Thymus (tissue), 14 donors: ENCODE data around the gene PRCC. TPM values are rescaled to one million over a fixed set of nuclear protein-coding genes. Genes with fewer than 3 reads are reported as not detected.

Experiments used
- DNase-seq, 9 donors: peaks; one replicate each; pipeline ENCODE4 v3.0.0-alpha.2; 2013; ENCODE audit warnings: low spot score in 9 of 9, low read depth in 6 of 9, missing footprints in 1 of 9
- H3K27ac ChIP-seq, 2 donors: one replicate each; pipeline ENCODE4 v1.5.1; 2013; ENCODE audit warnings: control low read depth in 1 of 2, low read depth in 1 of 2, low read length in 1 of 2, mild to moderate bottlenecking in 1 of 2, moderate library complexity in 1 of 2
- H3K27me3 ChIP-seq, 2 donors: one replicate each; pipeline ENCODE4 v1.5.1; 2013; ENCODE audit warnings: low read length in 1 of 2; ENCODE audit not compliant: control insufficient read depth in 2 of 2, insufficient read depth in 1 of 2
- H3K36me3 ChIP-seq, 2 donors: one replicate each; pipeline ENCODE4 v1.5.1; 2013; ENCODE audit warnings: low read length in 1 of 2, mild to moderate bottlenecking in 1 of 2, moderate library complexity in 1 of 2; ENCODE audit not compliant: control insufficient read depth in 2 of 2, insufficient read depth in 2 of 2
- H3K4me1 ChIP-seq, 2 donors: one replicate each; pipeline ENCODE4 v1.5.1; 2013; ENCODE audit warnings: low read length in 2 of 2; ENCODE audit not compliant: control insufficient read depth in 2 of 2, insufficient read depth in 2 of 2
- H3K4me3 ChIP-seq, 2 donors: one replicate each; pipeline ENCODE4 v1.5.1; 2013; ENCODE audit warnings: low read length in 2 of 2, control low read depth in 1 of 2, mild to moderate bottlenecking in 1 of 2
- H3K9me3 ChIP-seq, 2 donors: one replicate each; pipeline ENCODE4 v1.5.1; 2013; ENCODE audit warnings: low read length in 1 of 2, mild to moderate bottlenecking in 1 of 2; ENCODE audit not compliant: control insufficient read depth in 2 of 2, insufficient read depth in 1 of 2
- WGBS: extraction: QIAGEN DNeasy Blood & Tissue Kit; methylation state at CpG from one replicate; pipeline ENCODE4 v1.1.7; 2013; 5-methylcytosine and 5-hydroxymethylcytosine counted together
- long read RNA-seq, 10 donors: transcript quantifications; one replicate each; lab custom pipeline, GENCODE V29; 2026
- polyA plus RNA-seq: library from polyadenylated mRNA; stranded (reverse); fragments of 200-250 nt; gene quantifications from one replicate; pipeline ENCODE4 v1.2.3, GENCODE V29; 2013
- total RNA-seq: library from RNA; stranded (reverse); fragments of 120-200 nt; gene quantifications from one replicate; pipeline ENCODE4 v1.2.4, GENCODE V29; 2013
- donor health status: healthy.

The PRCC gene
- 29.1 TPM for total RNA-seq
- polyA plus RNA-seq: 72.9 TPM
- long read RNA-seq, donor 1, partial matches to known transcripts: 0 of 1 reads
- long read RNA-seq, donor 1, other reads (novel, unspliced or antisense): 0 of 1 reads
- long read RNA-seq, donor 2, transcript PRCC-201 (7 exons, 2,105 nt): major isoform, 22 of 23 reads
- long read RNA-seq, donor 2, partial matches to known transcripts: 0 of 23 reads
- long read RNA-seq, donor 2, other reads (novel, unspliced or antisense): 0 of 23 reads
- long read RNA-seq, donor 3, transcript PRCC-201 (7 exons, 2,105 nt): major isoform, 19 of 223 reads
- long read RNA-seq, donor 3, partial matches to known transcripts: 193 of 223 reads
- long read RNA-seq, donor 3, other reads (novel, unspliced or antisense): 11 of 223 reads
- long read RNA-seq, donor 4, transcript PRCC-201 (7 exons, 2,105 nt): major isoform, 9 of 9 reads
- long read RNA-seq, donor 4, partial matches to known transcripts: 0 of 9 reads
- long read RNA-seq, donor 4, other reads (novel, unspliced or antisense): 0 of 9 reads
- long read RNA-seq, donor 5, transcript PRCC-201 (7 exons, 2,105 nt): major isoform, 16 of 22 reads
- long read RNA-seq, donor 5, partial matches to known transcripts: 6 of 22 reads
- long read RNA-seq, donor 5, other reads (novel, unspliced or antisense): 0 of 22 reads
- long read RNA-seq, donor 6, transcript PRCC-201 (7 exons, 2,105 nt): major isoform, 13 of 14 reads
- long read RNA-seq, donor 6, partial matches to known transcripts: 0 of 14 reads
- long read RNA-seq, donor 6, other reads (novel, unspliced or antisense): 0 of 14 reads
- long read RNA-seq, donor 7, transcript PRCC-201 (7 exons, 2,105 nt): major isoform, 17 of 119 reads
- long read RNA-seq, donor 7, partial matches to known transcripts: 101 of 119 reads
- long read RNA-seq, donor 7, other reads (novel, unspliced or antisense): 0 of 119 reads
- long read RNA-seq, donor 8, transcript PRCC-201 (7 exons, 2,105 nt): major isoform, 10 of 18 reads
- long read RNA-seq, donor 8, partial matches to known transcripts: 8 of 18 reads
- long read RNA-seq, donor 8, other reads (novel, unspliced or antisense): 0 of 18 reads
- long read RNA-seq, donor 9, transcript PRCC-201 (7 exons, 2,105 nt): major isoform, 11 of 11 reads
- long read RNA-seq, donor 9, partial matches to known transcripts: 0 of 11 reads
- long read RNA-seq, donor 9, other reads (novel, unspliced or antisense): 0 of 11 reads
- long read RNA-seq, donor 10, transcript PRCC-201 (7 exons, 2,105 nt): major isoform, 9 of 14 reads
- long read RNA-seq, donor 10, partial matches to known transcripts: 5 of 14 reads
- long read RNA-seq, donor 10, other reads (novel, unspliced or antisense): 0 of 14 reads

DNA sequence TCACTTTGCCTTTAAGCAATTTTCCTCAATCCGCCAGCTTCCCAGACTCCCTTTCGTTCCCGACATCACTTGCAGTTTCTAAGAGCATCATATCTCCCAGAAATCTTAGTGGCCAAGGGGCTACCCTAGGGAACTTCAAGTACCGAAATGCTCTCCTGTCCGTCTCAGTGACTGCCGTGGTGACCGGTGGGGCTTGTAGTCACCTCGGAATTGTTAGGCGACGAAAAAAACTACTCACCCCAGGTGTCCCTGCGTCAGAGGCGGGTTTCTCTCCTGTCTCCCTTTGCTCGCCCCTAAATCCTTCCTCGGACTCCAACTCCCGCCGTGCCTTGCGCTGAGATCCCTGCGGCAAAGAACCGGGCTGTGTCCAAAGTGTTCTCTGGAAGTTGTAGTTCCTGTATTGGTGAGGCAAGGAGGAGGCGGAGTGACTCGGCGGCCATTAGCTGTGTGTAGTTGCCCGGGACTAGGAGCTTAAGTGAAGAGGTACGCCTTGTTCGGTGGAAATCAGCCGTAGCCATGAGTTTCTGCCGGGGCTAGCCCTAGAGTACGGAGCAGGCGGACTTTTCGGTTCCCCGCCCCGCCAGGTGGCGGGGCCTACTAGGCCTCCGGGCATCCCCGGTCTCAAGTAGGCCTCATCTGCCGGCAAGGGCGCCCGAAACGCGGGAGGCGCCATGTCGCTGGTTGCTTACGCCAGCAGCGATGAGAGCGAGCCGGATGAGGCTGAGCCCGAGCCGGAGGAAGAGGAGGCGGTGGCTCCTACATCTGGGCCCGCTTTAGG, at the start of gene PRCC:
Gene PRCC (plus strand): TSS at position 435 of the 778 bp plus-strand sequence. CDS start 237 bp downstream, at position 672.
- peak within 1 kb of the TSS; percentile 93 to 95 for H3K27ac ChIP-seq
- H3K27me3 ChIP-seq: no peaks in the 10 kb centered on the region
- under 1% methylated on average over 50 of the region's 50 CpGs for WGBS

GRCh38 chr1:156721131-156721530, 46.2 kb upstream of the PRCC start:
- Histone ChIP-seq H3K9me3 (no peaks in the 10 kb centered on the region), H3K4me3 (no peak overlapping the region), H3K36me3 (peaks cover 47 to 49% of the 10 kb centered on the region in 2 donors), H3K4me1 (peaks cover 12 to 21% of the 10 kb centered on the region in 2 donors), H3K27me3 (no peaks in the 10 kb centered on the region), H3K27ac (no peak overlapping the region)
- 95% methylated on average over 2 of the region's 2 CpGs for WGBS
- DNase-seq: no peak

More for the DNA sequence above, at the start of gene PRCC:
- H3K9me3 ChIP-seq: no peaks in the 10 kb centered on the region
- H3K4me1 ChIP-seq: peaks cover 16 to 31% of the 10 kb centered on the region in 2 donors
- H3K36me3 ChIP-seq: peaks cover 0 to 18% of the 10 kb centered on the region in 2 donors
- H3K4me3 ChIP-seq: peak within 1 kb of the TSS; percentile 83 to 91
- peak; percentile 96 to 99 (median 99) for DNase-seq

DNA sequence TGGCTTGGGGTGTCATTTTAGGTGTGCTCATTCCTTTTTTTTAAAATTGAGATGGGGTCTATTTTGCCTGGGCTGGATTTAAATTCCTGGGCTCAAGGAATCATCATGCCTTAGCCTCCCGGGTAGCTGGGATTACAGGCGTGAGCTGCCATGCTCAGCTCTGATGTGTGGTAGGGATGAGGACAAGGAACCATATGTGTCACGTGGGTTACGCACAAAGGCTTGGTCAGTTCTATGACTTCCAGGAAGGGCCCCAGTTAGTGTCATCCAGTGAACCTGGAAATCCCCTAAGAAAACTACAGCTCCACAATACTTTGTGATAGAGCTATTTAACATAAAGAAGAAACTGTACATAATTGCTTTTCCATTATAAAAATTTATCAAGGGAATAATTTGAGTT, 45.8 kb upstream of the PRCC start:
- Histone ChIP-seq H3K27ac (no peak overlapping the region), H3K36me3 (peaks cover 49 to 51% of the 10 kb centered on the region in 2 donors), H3K9me3 (no peaks in the 10 kb centered on the region), H3K4me3 (no peak overlapping the region), H3K27me3 (no peaks in the 10 kb centered on the region), H3K4me1 (peaks cover 16 to 25% of the 10 kb centered on the region in 2 donors)
- DNase-seq: no peak
- 97% methylated on average over 4 of the region's 4 CpGs for WGBS

DNA sequence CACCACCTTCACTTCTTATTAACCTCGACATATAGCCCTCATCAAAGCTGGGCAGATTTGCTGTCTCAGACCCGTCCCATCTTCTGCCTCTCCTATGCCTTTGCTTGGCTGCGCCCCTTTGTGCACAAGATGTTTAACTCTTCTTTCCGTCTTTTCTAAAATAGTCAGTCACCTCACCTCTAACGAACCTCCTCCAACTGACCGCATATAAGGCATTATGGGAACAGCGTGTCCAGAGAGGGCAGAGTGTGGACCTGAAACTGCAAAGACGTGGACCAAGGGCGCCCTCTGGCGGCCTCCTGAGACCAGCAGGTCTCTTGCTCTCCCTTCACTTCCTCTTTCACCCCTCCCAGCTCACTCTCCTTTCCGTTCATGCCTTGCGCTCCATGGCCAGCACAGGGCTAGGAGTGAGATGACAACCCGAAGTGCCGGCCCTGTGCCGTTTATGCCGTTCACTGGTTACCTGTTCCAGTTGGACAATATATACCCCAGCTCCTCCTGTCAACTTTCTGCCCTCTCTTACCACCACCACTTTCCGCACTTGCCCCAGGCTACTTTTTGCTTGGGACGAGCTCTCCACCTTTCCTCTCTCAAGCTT, 41.6 kb upstream of the PRCC start:
- H3K4me3 ChIP-seq: peak overlapping the region; percentile 19 to 32
- no peaks in the 10 kb centered on the region for H3K27me3 ChIP-seq
- H3K27ac ChIP-seq: no peak overlapping the region
- H3K9me3 ChIP-seq: no peaks in the 10 kb centered on the region
- WGBS: 26% methylated on average over 18 of the region's 18 CpGs
- DNase-seq: peak in 6 of 9 donors; percentile 72 to 90 (median 84)
- peaks cover 40 to 50% of the 10 kb centered on the region in 2 donors for H3K36me3 ChIP-seq
- H3K4me1 ChIP-seq: peaks cover 33 to 51% of the 10 kb centered on the region in 2 donors

DNA sequence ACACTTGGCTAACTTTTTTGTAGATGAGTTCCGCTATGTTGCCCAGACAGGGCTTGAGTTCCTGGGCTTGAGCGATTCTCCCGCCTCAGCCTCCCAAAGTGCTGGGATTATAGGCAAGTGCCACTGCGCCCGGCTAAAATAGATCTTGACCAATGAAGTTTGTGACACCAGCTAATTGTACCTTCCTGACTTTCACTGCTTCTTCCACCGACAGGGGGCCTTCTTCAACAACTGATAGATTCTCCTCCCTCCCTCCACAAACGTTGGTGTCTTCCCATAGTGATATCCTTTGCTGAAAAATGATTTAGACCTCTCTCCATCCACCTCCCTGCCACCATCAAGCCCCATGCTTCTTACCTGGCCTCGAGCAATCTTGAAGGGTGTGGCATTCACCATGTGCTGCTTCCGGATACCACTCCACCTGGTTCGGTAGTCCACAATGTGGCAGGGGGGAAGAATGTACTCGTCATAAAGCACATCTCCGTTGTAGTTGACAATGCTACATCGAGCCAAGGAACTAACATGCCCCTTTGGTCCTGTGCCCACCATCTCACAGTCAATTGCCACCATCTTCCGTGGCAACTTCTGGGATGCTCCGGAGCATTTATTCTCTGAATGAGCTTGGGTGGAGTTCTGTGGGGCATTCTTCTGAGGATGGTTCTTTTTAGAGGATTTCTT, 40.6 kb upstream of the PRCC start:
- H3K36me3 ChIP-seq: peaks cover 31 to 41% of the 10 kb centered on the region in 2 donors
- H3K27ac ChIP-seq: peak overlapping the region in 1 of 2 donors; percentile 11
- no peaks in the 10 kb centered on the region for H3K9me3 ChIP-seq
- no peaks in the 10 kb centered on the region for H3K27me3 ChIP-seq
- H3K4me1 ChIP-seq: peaks cover 33 to 47% of the 10 kb centered on the region in 2 donors
- peak overlapping the region; percentile 19 to 76 for H3K4me3 ChIP-seq
- peak in 3 of 9 donors; percentile 55 to 75 (median 56) for DNase-seq
- WGBS: 76% methylated on average over 15 of the region's 15 CpGs

GRCh38 chr1:156727492-156727891, 39.8 kb upstream of the PRCC start:
- WGBS: 58% methylated on average over 7 of the region's 7 CpGs
- Histone ChIP-seq H3K36me3 (peaks cover 27 to 38% of the 10 kb centered on the region in 2 donors), H3K4me3 (peak overlapping the region; percentile 76 to 99), H3K9me3 (no peaks in the 10 kb centered on the region), H3K27ac (peak overlapping the region; percentile 21 to 93), H3K27me3 (no peaks in the 10 kb centered on the region), H3K4me1 (peaks cover 33 to 47% of the 10 kb centered on the region in 2 donors)
- no peak for DNase-seq

DNA sequence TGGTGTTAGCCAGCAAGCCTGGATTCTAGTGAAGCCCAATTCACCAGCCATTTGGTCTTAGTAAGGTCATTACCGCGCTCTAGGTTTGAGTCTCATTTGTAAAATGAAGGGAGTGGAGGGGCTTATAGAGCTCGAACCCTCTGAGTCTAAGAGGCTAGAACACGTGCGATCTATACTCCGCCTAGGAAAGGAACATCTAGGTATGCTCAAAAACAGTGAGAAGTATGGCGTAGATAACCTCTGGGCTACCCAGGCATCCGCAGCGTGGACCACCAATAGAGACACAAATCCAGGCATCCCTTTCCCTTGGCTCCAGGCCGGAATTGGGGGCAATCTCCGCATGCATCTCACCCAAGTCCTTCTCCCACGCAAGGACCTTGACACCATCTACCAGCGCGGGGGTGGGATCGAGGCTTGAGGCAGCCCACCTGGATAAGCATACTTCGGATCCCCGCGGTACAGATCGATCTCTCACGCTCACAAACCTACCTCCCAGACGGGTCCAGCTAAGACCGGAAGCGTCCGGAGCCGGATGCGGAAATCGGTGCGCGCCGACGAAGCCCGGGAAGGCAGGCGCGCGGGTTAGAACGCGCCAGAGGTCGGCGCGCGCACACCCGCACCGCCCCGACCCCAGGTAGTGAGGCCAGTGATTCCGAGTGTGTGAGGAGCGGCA, 39.3 kb upstream of the PRCC start, which contains the start of gene METTL25B:
Gene METTL25B (plus strand): TSS at position 544 of the 673 bp plus-strand sequence. CDS start 636 bp downstream, outside the sequence.
- Histone ChIP-seq H3K4me3 (peak within 1 kb of the TSS; percentile 76 to 99), H3K36me3 (peaks cover 21 to 33% of the 10 kb centered on the region in 2 donors), H3K27ac (peak within 1 kb of the TSS; percentile 93 to 97), H3K9me3 (no peaks in the 10 kb centered on the region), H3K27me3 (no peaks in the 10 kb centered on the region), H3K4me1 (peaks cover 33 to 47% of the 10 kb centered on the region in 2 donors)
- peak in 4 of 9 donors; percentile 42 to 81 (median 69) for DNase-seq
- WGBS: under 1% methylated on average over 46 of the region's 46 CpGs
